Fibroblast of villous mesenchyme (primary cell): ENCODE measurements around the gene CHAT. TPM values are rescaled to one million over a fixed set of nuclear protein-coding genes. Genes with fewer than 3 reads are reported as not detected.
A peak's percentile ranks its signal among the peaks of the same experiment; 100 is the strongest.

Source experiments
- DNase-seq: peaks from one replicate; pipeline ENCODE4 v3.0.0-alpha.2; 2010; ENCODE audit warnings: low read depth
- H3K4me3 ChIP-seq: 2 replicates; pipeline ENCODE4 v1.5.1; 2011; ENCODE audit warnings: low read depth, mild to moderate bottlenecking, low read length
- total RNA-seq: library from RNA; depleted of rRNA; stranded (reverse); fragments of >200 nt; gene quantifications from 2 replicates; pipeline ENCODE4 v1.2.3, GENCODE V29; 2012
- TF ChIP-seq, protein P1 (sequence below): IDR thresholded peaks from 2 replicates; pipeline ENCODE4 v1.5.1; 2012; ENCODE audit warnings: low read depth, mild to moderate bottlenecking, low read length; ENCODE audit not compliant: insufficient read depth

Gene CHAT
- total RNA-seq, 1 donor, result not detected

DNA sequence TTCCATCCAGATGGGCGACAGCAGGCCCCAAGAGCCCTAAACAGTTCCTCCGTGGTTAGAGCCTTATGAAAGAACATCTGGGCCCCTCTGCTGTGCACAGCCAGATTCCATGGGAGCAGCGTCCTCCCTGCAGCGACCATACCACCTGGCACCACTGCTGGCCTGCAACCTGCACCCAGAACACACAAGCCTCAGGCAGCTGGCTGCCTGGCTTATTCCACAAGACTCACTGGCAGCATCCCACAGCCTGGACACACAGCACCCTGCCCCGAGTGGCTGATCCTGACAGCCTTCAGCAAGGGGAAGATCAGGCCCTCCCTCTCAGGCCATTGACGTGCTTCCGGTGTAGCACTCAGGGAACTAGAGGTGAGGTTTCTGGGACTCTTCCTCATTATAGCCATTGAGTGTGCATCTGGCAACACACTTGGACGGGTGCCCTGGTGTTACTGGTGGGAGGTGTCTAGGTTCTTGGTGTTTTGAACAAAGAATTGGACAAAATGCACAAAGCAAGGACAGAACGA, 41.2 kb upstream of the CHAT start:
- peak; percentile 61 for DNase-seq
- TF ChIP-seq, protein P1, sequence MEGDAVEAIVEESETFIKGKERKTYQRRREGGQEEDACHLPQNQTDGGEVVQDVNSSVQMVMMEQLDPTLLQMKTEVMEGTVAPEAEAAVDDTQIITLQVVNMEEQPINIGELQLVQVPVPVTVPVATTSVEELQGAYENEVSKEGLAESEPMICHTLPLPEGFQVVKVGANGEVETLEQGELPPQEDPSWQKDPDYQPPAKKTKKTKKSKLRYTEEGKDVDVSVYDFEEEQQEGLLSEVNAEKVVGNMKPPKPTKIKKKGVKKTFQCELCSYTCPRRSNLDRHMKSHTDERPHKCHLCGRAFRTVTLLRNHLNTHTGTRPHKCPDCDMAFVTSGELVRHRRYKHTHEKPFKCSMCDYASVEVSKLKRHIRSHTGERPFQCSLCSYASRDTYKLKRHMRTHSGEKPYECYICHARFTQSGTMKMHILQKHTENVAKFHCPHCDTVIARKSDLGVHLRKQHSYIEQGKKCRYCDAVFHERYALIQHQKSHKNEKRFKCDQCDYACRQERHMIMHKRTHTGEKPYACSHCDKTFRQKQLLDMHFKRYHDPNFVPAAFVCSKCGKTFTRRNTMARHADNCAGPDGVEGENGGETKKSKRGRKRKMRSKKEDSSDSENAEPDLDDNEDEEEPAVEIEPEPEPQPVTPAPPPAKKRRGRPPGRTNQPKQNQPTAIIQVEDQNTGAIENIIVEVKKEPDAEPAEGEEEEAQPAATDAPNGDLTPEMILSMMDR, result no peak
- H3K4me3 ChIP-seq, result no peak overlapping the region

DNA sequence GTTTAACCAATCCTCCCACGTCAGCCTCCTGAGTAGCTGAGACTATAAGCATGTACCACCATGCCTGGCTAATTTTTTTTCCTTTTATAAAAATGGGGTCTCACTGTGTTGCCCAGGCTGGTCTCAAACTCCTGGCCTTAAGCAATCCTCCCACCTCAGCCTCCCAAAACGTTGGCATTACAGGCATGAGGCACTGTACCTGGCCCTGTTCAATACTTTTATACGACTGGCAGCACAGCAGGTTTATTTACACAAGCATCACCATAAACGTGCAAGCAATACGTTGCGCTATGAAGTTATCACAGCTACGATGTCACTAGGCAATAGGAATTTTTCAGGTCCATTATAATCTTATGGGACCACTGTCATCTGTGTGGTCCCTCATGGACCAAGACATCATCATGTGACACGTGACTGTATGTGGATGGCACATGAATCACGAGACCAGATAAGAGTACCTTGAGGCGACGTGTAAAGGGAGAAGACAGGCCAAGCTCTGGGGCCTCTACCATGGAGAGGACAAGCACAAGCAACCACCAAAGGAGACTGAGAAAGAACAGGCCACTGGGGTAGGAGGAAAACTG, 38.3 kb upstream of the CHAT start:
- no peak for DNase-seq
- H3K4me3 ChIP-seq, result no peak overlapping the region
- TF ChIP-seq, protein P1, result no peak

DNA sequence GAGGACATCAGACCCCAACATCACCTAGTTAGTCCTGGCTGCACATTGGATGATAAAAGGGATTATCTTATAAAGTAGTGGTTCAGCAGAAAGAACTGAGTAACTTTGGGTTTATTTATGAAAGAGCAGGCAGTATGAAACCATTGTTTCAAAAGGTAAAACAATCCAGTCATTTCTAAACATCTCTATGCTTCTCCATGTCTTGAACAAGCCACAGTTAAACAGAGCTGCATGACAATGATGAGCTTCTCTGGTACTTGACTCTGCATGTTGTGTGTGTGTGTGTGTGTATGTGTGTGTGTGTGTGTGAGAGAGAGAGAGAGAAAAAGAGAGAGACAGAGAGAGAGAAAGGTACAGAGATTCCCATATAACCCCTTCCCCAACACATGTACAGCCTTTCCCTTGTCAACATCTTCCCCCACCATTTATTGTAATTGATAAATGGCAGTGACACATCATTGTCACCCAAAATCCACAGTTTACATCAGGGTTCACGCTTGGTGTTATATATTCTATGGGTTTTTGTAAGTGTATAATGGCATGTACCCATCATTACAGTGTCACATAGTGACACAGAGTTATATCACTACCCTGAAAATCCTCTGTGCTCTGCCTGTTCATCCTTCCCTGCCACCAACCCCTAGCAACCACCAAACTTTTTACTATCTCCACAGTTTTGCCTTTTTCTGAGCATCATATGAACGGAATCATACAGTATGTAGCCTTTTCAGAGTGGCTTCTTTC, 36.5 kb upstream of the CHAT start:
- no peak overlapping the region for H3K4me3 ChIP-seq
- DNase-seq, result no peak
- TF ChIP-seq, protein P1, result no peak

DNA sequence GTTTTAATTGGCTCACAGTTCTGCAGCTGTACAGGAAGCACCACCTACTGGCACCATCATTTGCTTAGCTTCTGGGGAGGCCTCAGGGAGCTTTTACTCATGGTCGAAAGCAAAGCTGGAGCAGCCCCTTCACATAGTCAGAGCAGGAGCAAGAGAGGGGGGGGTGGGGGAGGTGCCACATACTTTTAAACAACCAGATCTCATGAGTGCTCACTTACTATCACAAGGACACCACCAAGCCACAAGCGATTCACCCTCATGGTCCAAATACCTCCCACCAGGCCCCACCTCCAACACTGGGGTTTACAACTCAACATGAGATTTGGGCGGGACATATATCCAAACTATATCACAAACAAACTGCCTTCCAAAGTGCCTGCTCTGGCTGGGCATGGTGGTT, 35.4 kb upstream of the CHAT start:
- TF ChIP-seq, protein P1, result no peak

DNA sequence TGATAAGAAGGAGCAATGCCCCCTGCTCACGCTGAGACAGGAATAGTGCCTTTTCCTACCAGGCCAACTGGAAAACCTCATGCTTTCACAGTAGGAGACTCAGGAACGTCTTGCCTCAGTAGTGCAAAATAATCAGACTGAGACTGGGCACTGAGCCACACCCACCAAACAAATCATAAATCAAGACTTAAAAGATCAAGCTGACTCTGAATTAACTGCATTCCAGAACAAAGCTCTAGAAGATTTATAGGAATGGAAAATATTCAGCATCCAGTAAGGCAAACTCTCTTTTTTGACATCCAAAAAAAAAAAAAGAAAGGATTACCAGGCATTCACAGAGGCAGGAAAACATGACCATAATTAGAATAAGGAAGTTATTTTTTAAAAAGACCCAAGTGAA, 34.2 kb upstream of the CHAT start:
- H3K4me3 ChIP-seq, result no peak overlapping the region
- TF ChIP-seq, protein P1, result no peak
- DNase-seq, result peak; percentile 93

More for the DNA sequence above, 35.4 kb upstream of the CHAT start:
- H3K4me3 ChIP-seq, result no peak overlapping the region
- no peak for DNase-seq

DNA sequence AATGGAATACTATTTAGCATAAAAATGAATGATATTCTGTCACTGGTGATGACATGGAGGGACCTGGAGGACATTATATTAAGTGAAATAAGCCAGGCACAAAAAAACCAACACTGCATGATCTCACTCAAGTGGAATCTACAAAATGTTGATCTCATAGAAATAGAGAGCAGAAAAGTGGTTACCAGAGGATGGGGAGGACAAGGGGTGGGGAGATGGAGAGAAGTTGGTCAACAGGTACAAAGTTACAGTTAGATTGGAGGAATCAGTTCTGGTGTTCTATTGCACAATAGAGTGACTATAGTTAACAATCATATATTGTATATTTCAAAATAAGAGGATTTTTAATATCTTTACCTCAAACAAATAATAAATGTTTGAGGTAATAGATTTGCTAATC, 28.4 kb upstream of the CHAT start:
- TF ChIP-seq, protein P1, result no peak
- no peak for DNase-seq
- no peak overlapping the region for H3K4me3 ChIP-seq

DNA sequence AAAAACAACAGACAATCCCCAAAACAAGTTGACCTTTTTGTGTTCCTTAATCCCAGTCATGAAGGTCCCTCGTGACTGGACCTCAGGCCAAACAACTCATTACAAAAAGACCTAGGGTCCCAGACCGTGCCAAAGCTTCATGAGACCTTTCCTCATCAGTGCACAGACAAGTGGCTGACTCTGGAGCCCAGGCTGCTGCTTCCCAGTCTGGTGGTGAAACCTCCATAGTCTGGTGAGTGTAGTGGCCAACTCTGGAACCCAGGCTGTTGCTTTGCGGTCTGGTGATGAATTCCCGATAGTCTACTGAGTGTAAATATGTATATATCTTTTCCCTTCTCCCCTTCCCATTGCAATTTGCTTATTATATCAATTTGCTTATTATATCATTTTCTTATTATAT, 25.9 kb upstream of the CHAT start:
- no peak for DNase-seq
- TF ChIP-seq, protein P1, result no peak
- H3K4me3 ChIP-seq, result no peak overlapping the region
